Calu3 (cell line): Measurements from ENCODE around the gene TGM1. TPM values are rescaled to one million over a fixed set of nuclear protein-coding genes. Genes with fewer than 3 reads are reported as not detected.

Experiments
- Bru-seq: library from RNA; stranded (reverse); fragments of 400-500 nt; gene quantifications from one replicate; lab custom pipeline; 2021; lab: Mats Ljungman, UMichigan
- BruChase-seq, 2 experiments: library from RNA; stranded (reverse); fragments of 400-500 nt; gene quantifications; one replicate each; lab custom pipeline; 2021; lab: Mats Ljungman, UMichigan
- BruUV-seq: library from RNA; stranded (reverse); fragments of 400-500 nt; replicated peaks from 2 replicates; lab custom pipeline; 2021; lab: Mats Ljungman, UMichigan
- CTCF ChIA-PET: fragments of 300-600 bp; sonication (Branson Sonifier 250); formaldehyde crosslinking; loops from one replicate; lab custom pipeline; 2022; ENCODE audit warnings: antibody characterized with exemption; lab: Charles Lee
- DNase-seq: peaks from one replicate; pipeline ENCODE4 v3.0.0; 2022
- H3K27ac Mint-ChIP-seq: one replicate; pipeline ENCODE4 v1.8.0; 2022; ENCODE audit warnings: mixed read lengths; ENCODE audit not compliant: unreplicated experiment
- H3K27me3 Mint-ChIP-seq: one replicate; pipeline ENCODE4 v1.8.0; 2022; ENCODE audit warnings: mixed read lengths; ENCODE audit not compliant: unreplicated experiment
- H3K36me3 Mint-ChIP-seq: one replicate; pipeline ENCODE4 v1.8.0; 2022; ENCODE audit warnings: mild to moderate bottlenecking, moderate library complexity, mixed read lengths; ENCODE audit not compliant: insufficient read depth, unreplicated experiment
- H3K4me1 Mint-ChIP-seq: one replicate; pipeline ENCODE4 v1.8.0; 2022; ENCODE audit warnings: mild to moderate bottlenecking, low read depth, mixed read lengths; ENCODE audit not compliant: unreplicated experiment
- H3K4me3 Mint-ChIP-seq: one replicate; pipeline ENCODE4 v1.8.0; 2022; ENCODE audit warnings: mild to moderate bottlenecking, low read depth, moderate library complexity, mixed read lengths; ENCODE audit not compliant: unreplicated experiment
- H3K9me3 Mint-ChIP-seq: one replicate; pipeline ENCODE4 v1.8.0; 2022; ENCODE audit warnings: low read depth, mixed read lengths; ENCODE audit not compliant: unreplicated experiment
- CTCF ChIP-seq: fragments of 200-600 bp; IDR thresholded peaks from one replicate; pipeline ENCODE4 v1.8.0; 2022; ENCODE audit warnings: antibody characterized with exemption; ENCODE audit not compliant: unreplicated experiment
- intact Hi-C: fragments of 100-400 bp; cut with micrococcal nuclease; formaldehyde crosslinking; loops from one replicate; pipeline ENCODE4 v1.10.0; 2022; ENCODE audit not compliant: unreplicated experiment
- long read RNA-seq: library from polyadenylated mRNA; stranded (forward); transcript quantifications from one replicate; pipeline ENCODE4 v2.0.0, GENCODE V29; 2022
- total RNA-seq: library from RNA; stranded (reverse); gene quantifications from 2 replicates; pipeline ENCODE4 v1.2.3, GENCODE V29; 2022

TGM1 gene
- total RNA-seq (4.5 and 7.5 TPM in 2 replicates), Bru-seq, nascent RNA (percentile 41 among the genes with signal in this experiment), BruChase-seq, experiment 1, labeled RNA remaining after a 6-hour chase (percentile 32 among the genes with signal in this experiment), BruChase-seq, experiment 2, labeled RNA remaining after a 2-hour chase (percentile 41 among the genes with signal in this experiment)
- long read RNA-seq, partial matches to known transcripts = 1 of 3 reads
- long read RNA-seq, other reads (novel, unspliced or antisense) = 2 of 3 reads

DNA sequence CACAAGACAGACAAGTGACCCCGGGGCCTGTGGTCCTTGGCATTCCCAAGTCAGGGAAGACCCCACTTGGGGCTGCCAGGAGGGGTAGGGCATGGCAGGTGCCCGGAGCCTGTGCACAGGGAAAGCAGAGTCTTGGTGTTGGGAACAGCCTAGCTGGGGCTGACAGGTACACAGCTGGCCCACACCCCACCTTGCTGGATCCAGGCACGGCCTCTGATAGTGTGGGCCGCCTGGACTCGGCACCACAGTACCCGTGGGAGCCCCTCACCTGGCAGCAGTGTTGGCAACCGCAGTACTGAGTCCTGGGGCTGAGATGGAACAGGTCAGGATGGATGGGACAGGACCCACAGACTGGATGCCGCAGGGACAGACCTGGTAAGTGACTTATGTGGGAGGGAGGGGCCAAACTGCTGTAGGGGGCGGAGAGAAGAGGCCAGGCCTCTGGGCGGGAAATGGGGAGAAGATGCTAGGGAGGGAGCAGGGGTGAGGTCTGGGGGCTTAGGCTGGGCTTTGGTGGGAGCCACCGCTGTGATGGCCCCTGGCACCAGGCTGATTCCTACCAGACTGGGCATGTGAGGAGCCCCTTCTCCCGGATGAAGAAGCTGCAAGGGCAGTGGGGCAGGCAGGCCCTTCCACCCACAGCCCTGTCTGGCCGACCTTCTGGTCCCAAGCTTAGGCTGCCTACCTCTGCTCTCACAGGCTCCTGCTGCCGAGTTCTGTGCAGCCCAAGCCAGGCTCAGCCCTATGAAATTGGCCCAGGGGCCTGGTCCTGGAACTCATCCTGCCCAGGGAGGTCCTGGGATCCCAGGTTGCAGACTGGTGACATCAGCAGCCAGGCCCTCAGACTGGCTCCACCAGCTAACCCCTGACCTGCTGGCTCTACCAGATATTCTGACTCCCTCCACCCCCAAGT, at the start of gene TGM1:
Gene TGM1, minus strand, starts transcription at position 357 of the 913 bp plus-strand sequence. CDS start 825 bp downstream, outside the sequence.
- no TSS peak for BruUV-seq
- Mint-ChIP-seq H3K9me3 (no peaks in the 10 kb centered on the region), H3K4me1 (no peaks in the 10 kb centered on the region), H3K4me3 (no peak within 1 kb of the TSS), H3K27me3 (no peaks in the 10 kb centered on the region), H3K36me3 (peaks cover 7% of the 10 kb centered on the region), H3K27ac (no peak within 1 kb of the TSS)
- TF ChIP-seq CTCF = no peak
- CTCF ChIA-PET = no interaction called here
- intact Hi-C loops = no loop called here
- DNase-seq = no peak

DNA sequence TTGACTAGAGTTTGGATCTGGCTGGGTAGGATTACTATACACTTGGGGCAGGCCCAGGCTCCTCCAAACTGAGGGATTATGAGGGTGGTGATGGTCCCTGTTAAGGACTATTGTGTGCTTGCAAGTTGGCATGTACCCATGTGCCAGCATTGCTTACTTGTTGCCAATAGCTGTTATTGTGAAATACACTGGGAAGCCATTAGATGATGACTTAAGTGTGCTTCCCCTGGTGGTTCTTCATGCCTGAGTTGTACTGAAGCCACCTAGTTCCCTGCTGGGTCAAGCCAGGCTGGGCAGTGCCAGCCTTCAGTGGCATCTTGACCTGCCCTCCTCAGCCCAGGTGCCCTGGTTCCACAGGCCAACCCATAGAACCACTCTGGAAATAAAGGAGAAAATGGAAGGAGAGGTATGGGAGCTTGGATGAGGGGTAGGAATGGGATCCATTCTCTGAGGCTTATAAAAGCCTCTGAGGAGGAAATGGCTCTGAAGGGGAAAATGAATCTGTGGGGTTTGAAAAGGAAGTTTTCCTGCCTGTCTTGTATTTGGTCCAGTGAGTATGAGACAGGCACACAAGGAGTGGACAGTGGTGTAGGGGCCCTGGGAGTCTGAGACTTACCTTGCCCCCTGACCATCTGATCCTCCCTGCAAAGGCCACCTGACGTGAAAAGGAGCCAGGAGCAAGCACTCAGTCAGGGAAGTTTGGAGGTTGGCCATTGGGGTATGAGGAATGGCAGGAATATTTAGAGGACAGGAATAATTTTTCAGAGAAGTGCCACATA, 49.0 kb upstream of the TGM1 start:
- H3K4me3 Mint-ChIP-seq = no peak overlapping the region
- H3K36me3 Mint-ChIP-seq = peaks cover 50% of the 10 kb centered on the region
- no peak for TF ChIP-seq CTCF
- H3K27me3 Mint-ChIP-seq = peaks cover 14% of the 10 kb centered on the region
- CTCF ChIA-PET = no interaction called here
- no peak overlapping the region for H3K27ac Mint-ChIP-seq
- peaks cover 23% of the 10 kb centered on the region for H3K4me1 Mint-ChIP-seq
- BruUV-seq = no TSS peak
- intact Hi-C loops = no loop called here
- DNase-seq = no peak
- no peaks in the 10 kb centered on the region for H3K9me3 Mint-ChIP-seq

GRCh38 chr14:24310646-24311604, 47.9 kb upstream of the TGM1 start, which contains the start of gene LTB4R:
Gene LTB4R (plus strand): TSS chr14:24311502. CDS start chr14:24315652, 4,150 bp downstream.
- Mint-ChIP-seq H3K36me3 (peaks cover 45% of the 10 kb centered on the region), H3K4me3 (no peak within 1 kb of the TSS), H3K27me3 (peaks cover 5% of the 10 kb centered on the region), H3K27ac (no peak within 1 kb of the TSS), H3K4me1 (peaks cover 26% of the 10 kb centered on the region), H3K9me3 (no peaks in the 10 kb centered on the region)
- DNase-seq = no peak
- CTCF ChIA-PET = no interaction called here
- TF ChIP-seq CTCF = no peak
- intact Hi-C loops = no loop called here
- BruUV-seq = no TSS peak
